GM06990 (cell line): ENCODE measurements around the gene FBXO31.

Experiments
- DNase-seq: peaks from one replicate; pipeline ENCODE4 v3.0.0-alpha.2; 2011; ENCODE audit not compliant: insufficient read length; ENCODE audit errors: extremely low read depth
- H3K27me3 ChIP-seq: replicated peaks from 2 replicates; pipeline ENCODE4 v1.6.0; 2011; ENCODE audit warnings: low read length; ENCODE audit not compliant: control insufficient read depth, insufficient read depth
- H3K36me3 ChIP-seq: 2 replicates; pipeline ENCODE4 v1.5.1; 2011; ENCODE audit warnings: low read length; ENCODE audit not compliant: control insufficient read depth, insufficient read depth
- H3K4me3 ChIP-seq: replicated peaks from 2 replicates; pipeline ENCODE4 v1.5.1; 2011; ENCODE audit warnings: low read depth, mild to moderate bottlenecking, control low read depth, low read length
- CTCF ChIP-seq: IDR thresholded peaks from 2 replicates; pipeline ENCODE4 v1.5.1; 2011; ENCODE audit warnings: low read length, control low read depth, mild to moderate bottlenecking, inconsistent platforms; ENCODE audit not compliant: insufficient read depth, poor library complexity, severe bottlenecking

Gene FBXO31

GRCh38 chr16:87321336-87322107 lies 62.1 kb downstream of the FBXO31 start:
- TF ChIP-seq CTCF = no peak
- H3K27me3 ChIP-seq = no peaks in the 10 kb centered on the region
- peaks cover 6% of the 10 kb centered on the region for H3K36me3 ChIP-seq
- H3K4me3 ChIP-seq = no peak overlapping the region
- no peak for DNase-seq

GRCh38 chr16:87320510-87321227 lies 62.9 kb downstream of the FBXO31 start:
- Histone ChIP-seq H3K36me3 (peaks cover 6% of the 10 kb centered on the region), H3K27me3 (no peaks in the 10 kb centered on the region), H3K4me3 (no peak overlapping the region)
- DNase-seq = no peak
- no peak for TF ChIP-seq CTCF

- Histone ChIP-seq H3K36me3 (peaks cover 6% of the 10 kb centered on the region), H3K4me3 (no peak overlapping the region), H3K27me3 (no peaks in the 10 kb centered on the region)
- TF ChIP-seq CTCF = no peak
- DNase-seq = no peak
Observed at GRCh38 chr16:87319997-87320491, 63.5 kb downstream of the FBXO31 start.

GRCh38 chr16:87319011-87319410 lies 64.6 kb downstream of the FBXO31 start:
- DNase-seq = no peak
- H3K27me3 ChIP-seq = no peaks in the 10 kb centered on the region
- no peak for TF ChIP-seq CTCF
- no peak overlapping the region for H3K4me3 ChIP-seq
- H3K36me3 ChIP-seq = peaks cover 4% of the 10 kb centered on the region

- Histone ChIP-seq H3K27me3 (no peaks in the 10 kb centered on the region), H3K4me3 (peak overlapping the region; percentile 84), H3K36me3 (peaks cover 2% of the 10 kb centered on the region)
- DNase-seq = no peak
- no peak for TF ChIP-seq CTCF
Observed at GRCh38 chr16:87317750-87318644, 65.6 kb downstream of the FBXO31 start.
